Erythroblast (primary cell): Measurements from ENCODE around the gene B3GAT2.

Experiments
- GATA1 ChIP-seq: IDR thresholded peaks from 2 replicates; pipeline ENCODE4 v1.6.1; 2011; ENCODE audit warnings: low read depth, mild to moderate bottlenecking, control low read depth, low read length, moderate library complexity
- POLR2A ChIP-seq: IDR thresholded peaks from 2 replicates; pipeline ENCODE4 v1.6.1; 2011; ENCODE audit warnings: mild to moderate bottlenecking, low read length

- TF ChIP-seq POLR2A (no peak), GATA1 (no peak)
Measured at GRCh38 chr6:70901324-70901723, 55.5 kb downstream of the B3GAT2 start.
